ENCODE data around the gene VAV1. TPM values are rescaled to one million over a fixed set of nuclear protein-coding genes. Genes with fewer than 3 reads are reported as not detected.

Gene VAV1
- total and polyA plus RNA-seq, 9 of the 15 experiments (the other 6 are each of a cell fraction or from before 2014, with no cell fraction given) = 0.46 to 20.1 (median 11.1) TPM

- no peak for TF ChIP-seq ZNF551 (CRISPR knock-in tag; IDR thresholded peaks at IDR 0.05)
- TF ChIP-seq CUX1 (CRISPR knock-in tag; IDR thresholded peaks at IDR 0.05) = no peak
- no peak for TF ChIP-seq SRSF3 (IDR thresholded peaks at IDR 0.05; ENCODE audit: insufficient read depth, low read length)
- no peak for TF ChIP-seq ADNP (tag; IDR thresholded peaks at IDR 0.05)
- peak; percentile 38; the same call in 1 of the 2 replicates for TF ChIP-seq ESRRA (IDR thresholded peaks at IDR 0.05; ENCODE audit: borderline replicate concordance, low read depth)
- peak; percentile 66; the same call in 1 of the 2 replicates for TF ChIP-seq SMARCE1 (IDR thresholded peaks at IDR 0.05)
- TF ChIP-seq ETV6 (IDR thresholded peaks at IDR 0.05; ENCODE audit: borderline replicate concordance in 1 of 2, low read depth in 2 of 2, low read length in 1 of 2) = peak; percentile 61 to 93; a peak in 3 of 4 replicates
- TF ChIP-seq ETV6 (CRISPR knock-in tag; IDR thresholded peaks at IDR 0.05; ENCODE audit: borderline replicate concordance) = no peak
- peak in 1 of 2 experiments; percentile 38; a peak in 1 of 4 replicates for TF ChIP-seq RCOR1 (IDR thresholded peaks at IDR 0.05; ENCODE audit: borderline replicate concordance in 1 of 2, low read depth in 2 of 2, low read length in 2 of 2)
- TF ChIP-seq ELF4 (CRISPR knock-in tag; IDR thresholded peaks at IDR 0.05) = 0 out of 2 replicates have a peak, but pooled peaks have one; percentile 38
- TF ChIP-seq MEIS2 (IDR thresholded peaks at IDR 0.05; ENCODE audit: partially characterized antibody) = peak; percentile 31
- TF ChIP-seq OTX1 (CRISPR knock-in tag; IDR thresholded peaks at IDR 0.05) = peak; percentile 60; the same call in 1 of the 2 replicates
- TF ChIP-seq FOXA3 (CRISPR knock-in tag; conservative IDR thresholded peaks at IDR 0.05 in 1 of 2, IDR thresholded peaks at IDR 0.05 in 1 of 2) = peak in 1 of 2 experiments; percentile 40; a peak in 1 of 4 replicates
- no peak for TF ChIP-seq RBM39 (optimal IDR thresholded peaks at IDR 0.05; ENCODE audit: low read depth, low read length)
These were observed 119.4 kb downstream of the VAV1 start (continued) for GRCh38 chr19:6891761-6892385.

Data from K562 (cell line).